GM12892 (cell line): Measurements from ENCODE around the gene TRIO.

ENCODE experiments used
- POLR2A ChIP-seq: IDR thresholded peaks from 2 replicates; pipeline ENCODE4 v1.6.1; 2011; ENCODE audit warnings: low read depth, low read length, control low read depth
- POLR2AphosphoS5 ChIP-seq: IDR thresholded peaks from 2 replicates; pipeline ENCODE4 v1.6.1; 2011; ENCODE audit warnings: low read depth, low read length, control low read depth
- TAF1 ChIP-seq: IDR thresholded peaks from 2 replicates; pipeline ENCODE4 v1.6.1; 2011; ENCODE audit warnings: low read depth, mild to moderate bottlenecking, control low read depth, low read length, borderline replicate concordance

DNA sequence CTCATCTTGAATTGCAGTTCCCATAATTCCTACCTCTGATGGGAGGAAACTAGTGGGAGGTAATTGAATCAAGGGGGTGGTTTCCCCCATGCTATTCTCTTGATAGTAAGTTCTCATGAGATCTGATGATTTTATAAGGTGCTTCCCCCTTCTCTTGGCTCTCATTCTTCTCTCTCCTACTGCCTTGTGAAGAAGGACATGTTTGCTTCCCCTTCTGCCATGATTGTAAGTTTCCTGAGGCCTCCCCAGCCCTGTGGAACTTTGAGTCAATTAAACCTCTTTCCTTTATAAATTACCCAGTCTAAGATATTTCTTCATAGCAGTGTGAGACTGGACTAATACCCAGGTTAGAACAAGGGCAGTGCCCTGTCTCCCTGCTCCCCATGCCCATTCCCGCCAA, 7.5 kb upstream of the TRIO start:
- no peak for TF ChIP-seq POLR2A
- TF ChIP-seq POLR2AphosphoS5, result no peak
- TF ChIP-seq TAF1, result no peak
